ENCODE data around the gene CFL2. TPM values are rescaled to one million over a fixed set of nuclear protein-coding genes. Genes with fewer than 3 reads are reported as not detected.

CFL2 gene
- total and polyA plus RNA-seq, 2 of the 13 experiments (the other 11 are each of a cell fraction or from before 2014, with no cell fraction given), result 114 to 158 TPM

DNA sequence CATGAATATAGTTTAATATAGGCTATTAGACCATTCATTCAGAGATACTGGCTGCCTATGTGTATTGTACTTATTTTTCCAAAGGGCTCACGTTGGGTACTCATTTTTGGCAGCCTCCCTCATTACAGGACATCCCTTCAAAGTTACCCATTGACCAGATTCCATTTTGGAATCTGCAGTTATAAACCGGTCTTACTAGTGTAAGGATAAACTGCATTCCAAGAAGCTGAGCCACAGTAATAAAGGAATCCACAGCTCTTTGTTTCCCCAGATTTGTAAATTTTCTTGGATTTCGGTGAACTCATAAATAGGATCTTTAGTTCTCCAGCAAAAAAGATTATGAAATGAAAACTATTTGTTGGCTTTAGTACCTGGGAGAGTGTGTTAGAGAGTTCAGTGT lies 18.9 kb upstream of the CFL2 start:
- DNase-seq (ENCODE audit: low spot score) (no peak), ATAC-seq (peak; percentile 36), FAIRE-seq (no peak)
- no peaks in the 10 kb centered on the region for H3K79me2 ChIP-seq (ENCODE audit: insufficient read depth, low read length)
- no peak overlapping the region for H3K27ac ChIP-seq (ENCODE audit: extremely low read length, insufficient read depth, low read length)
- H2AFZ ChIP-seq (ENCODE audit: low read length), result no peak overlapping the region
- in situ Hi-C loops (cut with HindIII; ENCODE audit: extremely low pct_ligation_motif_present, low pct_unique_long_range_greater_than_20kb) (no loop called here), intact Hi-C loops (cut with micrococcal nuclease; ENCODE audit: unreplicated experiment) (no loop called here)
- peak; percentile 4; the same call in 1 of the 2 replicates for TF ChIP-seq ZMYM4 (CRISPR knock-in tag; IDR thresholded peaks at IDR 0.05)
- TF ChIP-seq ZNF17 (CRISPR knock-in tag; IDR thresholded peaks at IDR 0.05), result no peak
- no peaks in the 10 kb centered on the region for H4K20me1 ChIP-seq (ENCODE audit: insufficient read depth, low read length)
- peaks cover 11% of the 10 kb centered on the region for H3K4me1 ChIP-seq (ENCODE audit: insufficient read depth, low read length)
- H3K9me3 ChIP-seq (ENCODE audit: low read length), result no peaks in the 10 kb centered on the region
- no peak overlapping the region for H3K9ac ChIP-seq (ENCODE audit: insufficient read depth, low read depth, low read length)
- ChIA-PET CTCF (ENCODE audit: low intra/inter-chr PET ratio, low total read pairs) (no interaction called here), POLR2A (interaction anchor here (1.1 to 1.4 kb wide), 2 partner anchors 10 to 24 kb away, joined by 3 to 6 read pairs; no protein-coding TSS in a partner anchor)
- H3K27me3 ChIP-seq (ENCODE audit: control insufficient read depth in 1 of 2, insufficient read depth in 2 of 2, low read length in 2 of 2), result no peaks in the 10 kb centered on the region
- no peak overlapping the region for H3K4me3 ChIP-seq (replicated peaks in 1 of 3; ENCODE audit: insufficient read depth in 1 of 3, low read depth in 2 of 3, low read length in 3 of 3)
- BruUV-seq (replicated peaks), result no TSS peak
- H3K4me2 ChIP-seq (ENCODE audit: low read depth, low read length), result peak overlapping the region; percentile 13; the same call in 1 of the 2 replicates
- no peaks in the 10 kb centered on the region for H3K36me3 ChIP-seq (replicated peaks in 1 of 2; ENCODE audit: control insufficient read depth in 1 of 2, insufficient read depth in 2 of 2, low read length in 2 of 2)
- 47% methylated on average over 3 of the region's 3 CpGs for WGBS (ENCODE audit: low lambda C conversion rate)

- BruUV-seq (replicated peaks), result no TSS peak
- intact Hi-C loops (cut with micrococcal nuclease; ENCODE audit: unreplicated experiment) (no loop called here), in situ Hi-C loops (cut with HindIII; ENCODE audit: extremely low pct_ligation_motif_present, low pct_unique_long_range_greater_than_20kb) (no loop called here)
- Histone ChIP-seq H3K9ac (ENCODE audit: insufficient read depth, low read depth, low read length) (no peak overlapping the region), H3K27ac (ENCODE audit: extremely low read length, insufficient read depth, low read length) (no peak overlapping the region), H3K27me3 (ENCODE audit: control insufficient read depth in 1 of 2, insufficient read depth in 2 of 2, low read length in 2 of 2) (no peaks in the 10 kb centered on the region), H3K36me3 (replicated peaks in 1 of 2; ENCODE audit: control insufficient read depth in 1 of 2, insufficient read depth in 2 of 2, low read length in 2 of 2) (no peaks in the 10 kb centered on the region), H3K4me1 (ENCODE audit: insufficient read depth, low read length) (peaks cover 11% of the 10 kb centered on the region), H4K20me1 (ENCODE audit: insufficient read depth, low read length) (no peaks in the 10 kb centered on the region), H3K4me2 (ENCODE audit: low read depth, low read length) (peak overlapping the region; percentile 13), H3K9me3 (ENCODE audit: low read length) (no peaks in the 10 kb centered on the region), H3K4me3 (replicated peaks in 1 of 3; ENCODE audit: insufficient read depth in 1 of 3, low read depth in 2 of 3, low read length in 3 of 3) (peak overlapping the region in 1 of 3 experiments; percentile 6; a peak in 1 of 6 replicates), H3K79me2 (ENCODE audit: insufficient read depth, low read length) (no peaks in the 10 kb centered on the region), H2AFZ (ENCODE audit: low read length) (peak overlapping the region; percentile 1)
- FAIRE-seq, result no peak
- ChIA-PET CTCF (ENCODE audit: low intra/inter-chr PET ratio, low total read pairs) (no interaction called here), POLR2A (interaction anchor here (0.6 to 1.4 kb wide), 3 partner anchors 10 to 24 kb away, joined by 3 to 6 read pairs (median 3); no protein-coding TSS in a partner anchor)
- WGBS (ENCODE audit: low lambda C conversion rate), result 9% methylated on average over 4 of the region's 4 CpGs
- peak; percentile 90 for ATAC-seq
- peak; percentile 47 for DNase-seq (ENCODE audit: low spot score)
- TF ChIP-seq CC2D1A (CRISPR knock-in tag; IDR thresholded peaks at IDR 0.05) (no peak), PCBP2 (optimal IDR thresholded peaks at IDR 0.05; ENCODE audit: low read depth, low read length, poor library complexity, severe bottlenecking) (no peak), WIZ (CRISPR knock-in tag; IDR thresholded peaks at IDR 0.05) (no peak), KLF12 (CRISPR knock-in tag; IDR thresholded peaks at IDR 0.05; ENCODE audit: borderline replicate concordance) (peak; percentile 55; the same call in 1 of the 2 replicates), GABPA (IDR thresholded peaks at IDR 0.05; ENCODE audit: low read depth, low read length) (no peak), GABPA (CRISPR knock-in tag; IDR thresholded peaks at IDR 0.05; ENCODE audit: low read depth) (peak; percentile 58), HNRNPLL (IDR thresholded peaks at IDR 0.05; ENCODE audit: low read depth, low read length, poor library complexity, severe bottlenecking) (no peak), CENPT (CRISPR knock-in tag; IDR thresholded peaks at IDR 0.05; ENCODE audit: low read depth) (no peak), ZMYM4 (CRISPR knock-in tag; IDR thresholded peaks at IDR 0.05) (peak; percentile 65), PBX2 (CRISPR knock-in tag; IDR thresholded peaks at IDR 0.05) (peak; percentile 56; the same call in 1 of the 2 replicates), FOXJ3 (CRISPR knock-in tag; IDR thresholded peaks at IDR 0.05; ENCODE audit: borderline replicate concordance) (0 out of 2 replicates have a peak, but pooled peaks have one; percentile 17), TFDP2 (CRISPR knock-in tag; IDR thresholded peaks at IDR 0.05) (no peak), MIXL1 (CRISPR knock-in tag; IDR thresholded peaks at IDR 0.05) (peak; percentile 23; the same call in 1 of the 2 replicates), THRA (CRISPR knock-in tag; IDR thresholded peaks at IDR 0.05; ENCODE audit: borderline replicate concordance) (no peak), SMAD9 (CRISPR knock-in tag; IDR thresholded peaks at IDR 0.05) (no peak)
Observed at GRCh38 chr14:34732802-34733201, 18.4 kb upstream of the CFL2 start.

Data from HepG2 (cell line).